Natural killer cell treated with Interleukin-12 subunit alpha and Interleukin-12 subunit beta and Interleukin-15 and Interleukin-18, amount 100 ng/mL, for 72 hours (primary cell): ENCODE data around the gene IRF2. TPM values are rescaled to one million over a fixed set of nuclear protein-coding genes. Genes with fewer than 3 reads are reported as not detected.
A peak's percentile ranks its signal among the peaks of the same experiment; 100 is the strongest.

ENCODE experiments used
- ATAC-seq, 2 donors: fragments of 150-1000 bp; cut with Tn5 transposase in 1 of 2; sonication (Bioruptor Pico), chemical (Tn5 transposase) in 1 of 2; 2 replicates each; pipeline ENCODE4 v1.10.0; 2021
- DNase-seq: peaks from one replicate; pipeline ENCODE4 v3.0.0; 2022; ENCODE audit warnings: low spot score
- H3K27ac Mint-ChIP-seq, 2 donors: 1 replicate in 1 of 2; 2 replicates in 1 of 2; pipeline ENCODE4 v1.8.0; 2022; ENCODE audit warnings: mixed read lengths in 2 of 2, mild to moderate bottlenecking in 1 of 2, moderate library complexity in 1 of 2
- H3K27me3 Mint-ChIP-seq, 2 donors: 1 replicate in 1 of 2; 2 replicates in 1 of 2; pipeline ENCODE4 v1.8.0; 2022; ENCODE audit warnings: mixed read lengths in 2 of 2
- H3K36me3 Mint-ChIP-seq: one replicate; pipeline ENCODE4 v1.8.0; 2022; ENCODE audit warnings: mixed read lengths
- H3K4me1 Mint-ChIP-seq, 2 donors: 1 replicate in 1 of 2; 2 replicates in 1 of 2; pipeline ENCODE4 v1.8.0; 2022; ENCODE audit warnings: low read depth in 2 of 2, mixed read lengths in 2 of 2, mild to moderate bottlenecking in 1 of 2
- H3K4me3 Mint-ChIP-seq: one replicate; pipeline ENCODE4 v1.8.0; 2022; ENCODE audit warnings: mixed read lengths
- H3K9me3 Mint-ChIP-seq: 2 replicates; pipeline ENCODE4 v1.8.0; 2022; ENCODE audit warnings: mixed read lengths
- total RNA-seq, 2 donors: library from RNA; stranded (reverse); gene quantifications; one replicate each; pipeline ENCODE4 v1.2.3, GENCODE V29; 2022

Gene IRF2
- total RNA-seq, 2 donors from 2014 or later = 55.2 to 67.8 TPM

GRCh38 chr4:184371390-184371787, 103.0 kb downstream of the IRF2 start:
- Mint-ChIP-seq H3K36me3 (no peaks in the 10 kb centered on the region), H3K27me3 (no peaks in the 10 kb centered on the region), H3K9me3 (no peaks in the 10 kb centered on the region), H3K27ac (no peak overlapping the region), H3K4me3 (no peak overlapping the region), H3K4me1 (peaks cover 21 to 27% of the 10 kb centered on the region in 2 donors)
- peak in 1 of 2 donors; percentile 59 for ATAC-seq
- no peak for DNase-seq

DNA sequence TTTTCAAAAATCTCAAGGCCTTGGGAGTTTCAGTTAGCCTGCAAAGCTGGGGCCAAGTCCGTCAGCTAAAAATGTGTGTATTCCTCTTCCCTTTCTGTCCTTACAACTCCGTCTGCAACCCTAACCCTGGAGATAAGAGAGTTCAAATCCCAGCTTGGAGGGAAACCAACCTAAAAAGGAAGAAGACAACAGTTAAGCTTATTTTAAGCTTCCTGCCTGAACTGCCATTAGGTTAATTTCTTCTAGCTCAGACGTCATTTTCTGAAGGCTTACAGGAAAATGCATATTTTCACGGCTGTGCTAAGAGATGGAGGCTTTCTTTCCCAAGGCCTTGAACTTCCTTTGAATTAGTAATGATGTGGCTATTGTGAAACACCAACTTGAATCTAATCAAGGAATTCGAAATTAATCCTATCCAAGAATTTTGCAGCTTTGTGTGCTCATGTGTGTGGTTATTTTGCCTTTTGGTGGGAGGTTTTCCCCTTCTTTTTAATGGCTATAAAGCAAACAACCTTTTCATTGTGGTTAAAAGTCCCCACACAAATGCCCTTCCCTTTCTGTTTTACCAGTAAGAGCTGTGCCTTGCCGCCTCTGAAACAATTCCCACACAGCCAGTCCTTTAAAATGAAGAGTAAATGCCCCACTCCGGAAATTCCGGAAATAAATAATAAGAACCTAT, 103.5 kb downstream of the IRF2 start:
- ATAC-seq = no peak
- Mint-ChIP-seq H3K36me3 (no peaks in the 10 kb centered on the region), H3K27me3 (no peaks in the 10 kb centered on the region), H3K9me3 (no peaks in the 10 kb centered on the region), H3K4me1 (peaks cover 25 to 29% of the 10 kb centered on the region in 2 donors), H3K4me3 (no peak overlapping the region), H3K27ac (no peak overlapping the region)
- no peak for DNase-seq

DNA sequence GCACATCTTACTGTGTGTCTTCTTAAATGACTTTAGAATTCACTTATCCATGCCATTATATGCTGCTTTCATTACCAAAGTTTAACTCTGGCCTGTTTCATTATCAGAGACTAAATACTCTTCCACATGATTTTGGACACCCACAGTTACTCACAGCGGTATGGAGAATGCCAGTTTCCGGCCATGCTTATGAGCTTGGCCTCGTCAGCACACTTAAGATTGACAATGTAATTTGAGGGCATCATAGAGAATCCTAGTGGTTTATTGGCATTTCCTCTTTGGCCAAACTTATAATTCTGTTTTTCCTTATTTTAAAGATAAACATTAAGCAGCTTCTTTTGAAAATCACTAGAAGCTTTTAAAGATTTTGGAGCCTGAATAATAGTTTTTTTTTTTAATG, 104.5 kb downstream of the IRF2 start:
- no peak overlapping the region for H3K27ac Mint-ChIP-seq
- no peak for ATAC-seq
- H3K27me3 Mint-ChIP-seq = no peaks in the 10 kb centered on the region
- no peaks in the 10 kb centered on the region for H3K36me3 Mint-ChIP-seq
- H3K4me3 Mint-ChIP-seq = no peak overlapping the region
- no peak for DNase-seq
- H3K4me1 Mint-ChIP-seq = peaks cover 28 to 31% of the 10 kb centered on the region in 2 donors
- H3K9me3 Mint-ChIP-seq = no peaks in the 10 kb centered on the region

DNA sequence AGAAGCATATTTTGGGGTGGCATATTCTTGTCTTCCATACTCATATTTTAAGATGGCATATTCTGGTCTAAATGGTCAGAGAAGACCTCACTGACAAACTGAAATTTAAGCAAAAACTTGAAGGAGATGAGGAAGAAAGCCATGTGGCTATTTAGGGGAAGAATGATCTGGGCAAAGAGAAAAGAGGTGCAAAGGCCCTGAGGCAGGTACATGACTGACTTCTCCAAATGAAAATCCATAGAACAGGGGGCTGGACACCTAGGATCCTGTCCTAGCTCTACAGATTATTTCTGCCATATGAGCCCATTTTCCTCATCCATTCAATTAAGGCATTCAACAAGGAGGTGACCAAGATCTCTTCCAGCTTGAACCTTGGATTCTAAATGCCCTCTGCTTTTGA, 105.6 kb downstream of the IRF2 start:
- no peak for ATAC-seq
- Mint-ChIP-seq H3K4me3 (no peak overlapping the region), H3K9me3 (no peaks in the 10 kb centered on the region), H3K4me1 (peaks cover 31 to 35% of the 10 kb centered on the region in 2 donors), H3K36me3 (no peaks in the 10 kb centered on the region), H3K27ac (peak overlapping the region in 1 of 2 donors; percentile 16), H3K27me3 (no peaks in the 10 kb centered on the region)
- DNase-seq = no peak

DNA sequence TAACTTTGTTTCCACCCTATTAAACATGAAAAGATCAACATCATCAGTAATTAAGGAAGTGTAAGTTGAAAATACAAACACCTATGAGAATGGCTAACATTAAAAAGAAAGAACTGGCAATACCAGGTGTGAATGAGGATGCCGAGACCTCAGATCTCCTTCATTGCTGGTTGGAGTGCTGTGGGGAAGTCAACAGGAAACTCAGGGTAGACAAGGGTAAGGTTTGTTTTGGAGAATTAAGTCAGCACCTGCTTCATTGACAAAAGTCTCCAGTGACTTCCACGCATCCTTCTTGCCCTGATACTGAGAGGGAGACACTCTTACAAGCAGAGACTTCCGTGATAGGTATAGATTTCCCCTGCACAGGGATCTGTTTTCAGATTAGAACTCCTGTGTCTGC, 106.1 kb downstream of the IRF2 start:
- Mint-ChIP-seq H3K27me3 (no peaks in the 10 kb centered on the region), H3K9me3 (no peaks in the 10 kb centered on the region), H3K36me3 (no peaks in the 10 kb centered on the region), H3K4me3 (no peak overlapping the region), H3K27ac (peak overlapping the region in 1 of 2 donors; percentile 16), H3K4me1 (peaks cover 33 to 36% of the 10 kb centered on the region in 2 donors)
- DNase-seq (no peak), ATAC-seq (no peak)

DNA sequence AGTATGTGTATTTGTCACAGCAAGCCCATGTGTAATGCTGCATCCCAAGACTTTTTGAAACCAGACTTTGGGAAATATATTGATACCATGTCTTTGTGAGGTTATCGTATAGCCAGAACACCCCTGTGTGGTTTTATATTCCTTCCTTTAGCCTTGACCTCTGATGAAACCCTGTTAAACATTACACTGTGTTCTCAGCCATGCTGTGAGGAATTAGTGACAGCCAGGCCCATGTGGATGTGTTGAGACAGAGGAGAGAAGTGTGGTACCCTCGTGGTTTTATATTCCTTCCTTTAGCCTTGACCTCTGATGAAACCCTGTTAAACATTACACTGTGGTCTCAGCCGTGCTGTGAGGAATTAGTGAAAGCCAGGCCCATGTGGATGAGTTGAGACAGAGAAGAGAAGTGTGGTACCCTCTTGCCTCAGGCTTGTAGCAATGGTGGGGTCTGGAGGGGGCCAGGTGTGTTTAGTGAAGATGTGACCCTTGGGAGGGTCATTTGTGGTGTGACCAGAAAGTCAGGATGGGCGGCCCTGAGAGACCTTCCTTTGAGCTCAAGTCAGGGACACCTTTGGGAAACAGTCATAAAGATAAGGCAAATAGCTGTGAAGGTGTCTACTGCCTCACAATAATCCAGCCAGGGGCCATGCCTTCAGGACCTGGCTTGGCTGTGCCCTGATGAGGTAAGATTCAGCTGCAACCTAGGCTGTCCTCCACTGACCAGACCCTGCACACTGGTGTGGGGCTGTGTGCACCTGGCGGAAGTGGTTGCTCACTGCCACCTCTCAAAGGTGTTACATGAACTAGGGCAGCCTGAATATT, 110.0 kb downstream of the IRF2 start:
- ATAC-seq (peak; percentile 82 to 88), DNase-seq (peak; percentile 65)
- no peaks in the 10 kb centered on the region for H3K27me3 Mint-ChIP-seq
- H3K4me1 Mint-ChIP-seq = peaks cover 40 to 42% of the 10 kb centered on the region in 2 donors
- peak overlapping the region; percentile 73 for H3K4me3 Mint-ChIP-seq
- no peaks in the 10 kb centered on the region for H3K36me3 Mint-ChIP-seq
- peak overlapping the region; percentile 55 to 77 for H3K27ac Mint-ChIP-seq
- H3K9me3 Mint-ChIP-seq = no peaks in the 10 kb centered on the region

DNA sequence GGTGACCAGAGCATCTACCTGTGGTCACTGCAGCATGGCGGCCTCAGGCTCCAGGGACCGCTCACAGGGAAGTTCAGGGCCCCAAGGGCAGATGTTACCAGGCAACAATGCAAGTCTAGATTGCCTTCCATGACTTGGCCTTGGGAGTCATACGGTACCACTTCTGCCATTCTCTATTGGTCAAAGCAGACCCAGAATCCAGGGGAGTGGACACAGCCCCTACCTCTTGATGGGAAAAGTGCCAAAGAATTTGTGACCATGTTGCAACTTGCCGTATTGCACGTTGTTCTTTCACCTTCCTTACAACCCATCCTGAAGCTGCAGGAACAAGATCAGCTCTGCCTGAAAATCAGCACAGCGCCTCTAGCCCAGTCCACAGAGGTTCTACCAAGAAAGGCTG, 111.1 kb downstream of the IRF2 start:
- Mint-ChIP-seq H3K27ac (no peak overlapping the region), H3K27me3 (no peaks in the 10 kb centered on the region)
- no peak for ATAC-seq

DNA sequence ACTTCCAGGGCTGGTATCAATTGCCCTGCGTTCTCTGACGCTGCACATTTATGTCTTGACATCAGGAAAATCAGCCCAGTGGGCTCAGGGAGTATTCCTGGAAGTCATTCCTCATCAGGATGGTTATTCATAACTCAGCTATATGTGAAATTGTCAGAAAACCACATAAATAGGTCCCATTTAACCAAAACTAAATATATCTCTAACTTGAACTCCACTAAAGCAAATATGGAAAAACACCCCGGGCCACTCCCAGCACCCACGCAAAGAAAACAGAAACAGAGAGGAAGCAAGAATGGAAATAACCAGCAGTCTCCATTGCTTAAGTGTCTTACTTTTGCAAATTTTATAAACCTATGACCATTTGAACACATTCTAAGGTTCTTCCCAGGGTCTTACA, 112.0 kb downstream of the IRF2 start:
- H3K4me3 Mint-ChIP-seq = no peak overlapping the region
- DNase-seq (no peak), ATAC-seq (no peak)
- no peaks in the 10 kb centered on the region for H3K27me3 Mint-ChIP-seq
- H3K27ac Mint-ChIP-seq = peak overlapping the region in 1 of 2 donors; percentile 15
- H3K9me3 Mint-ChIP-seq = no peaks in the 10 kb centered on the region
- no peaks in the 10 kb centered on the region for H3K36me3 Mint-ChIP-seq
- peaks cover 35 to 45% of the 10 kb centered on the region in 2 donors for H3K4me1 Mint-ChIP-seq

More for the DNA sequence above, 111.1 kb downstream of the IRF2 start:
- no peaks in the 10 kb centered on the region for H3K9me3 Mint-ChIP-seq
- no peaks in the 10 kb centered on the region for H3K36me3 Mint-ChIP-seq
- no peak overlapping the region for H3K4me3 Mint-ChIP-seq
- peaks cover 36 to 42% of the 10 kb centered on the region in 2 donors for H3K4me1 Mint-ChIP-seq
- DNase-seq = no peak

DNA sequence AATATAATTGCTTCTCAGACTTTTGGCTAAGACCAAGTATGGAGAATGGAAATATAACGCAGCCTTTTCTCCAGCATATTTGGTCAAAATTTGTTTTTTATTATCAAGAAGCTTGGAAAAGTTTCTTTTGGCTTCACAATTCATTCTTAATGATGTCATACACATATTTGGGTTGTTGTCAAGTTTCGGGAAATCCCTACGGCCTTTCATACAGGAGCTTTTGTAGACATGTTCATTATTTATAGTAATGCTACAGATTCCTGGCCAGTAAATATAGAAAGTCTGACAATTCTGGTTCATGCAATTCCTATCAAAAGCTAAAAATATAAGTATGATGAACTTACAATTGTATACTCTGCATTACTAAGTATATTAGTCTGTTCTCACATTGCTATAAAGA, 112.9 kb downstream of the IRF2 start:
- DNase-seq (no peak), ATAC-seq (no peak)
- H3K4me3 Mint-ChIP-seq = no peak overlapping the region
- no peak overlapping the region for H3K27ac Mint-ChIP-seq
- H3K4me1 Mint-ChIP-seq = peaks cover 30 to 38% of the 10 kb centered on the region in 2 donors
- H3K36me3 Mint-ChIP-seq = no peaks in the 10 kb centered on the region
- no peaks in the 10 kb centered on the region for H3K9me3 Mint-ChIP-seq
- H3K27me3 Mint-ChIP-seq = no peaks in the 10 kb centered on the region

GRCh38 chr4:184359888-184360287, 114.5 kb downstream of the IRF2 start:
- ATAC-seq (no peak), DNase-seq (no peak)
- H3K9me3 Mint-ChIP-seq = no peaks in the 10 kb centered on the region

GRCh38 chr4:184358521-184359232, 115.7 kb downstream of the IRF2 start:
- H3K4me3 Mint-ChIP-seq = no peak overlapping the region
- H3K4me1 Mint-ChIP-seq = peaks cover 21 to 27% of the 10 kb centered on the region in 2 donors

More at GRCh38 chr4:184359888-184360287, 114.5 kb downstream of the IRF2 start:
- H3K4me3 Mint-ChIP-seq = no peak overlapping the region
- no peak overlapping the region for H3K27ac Mint-ChIP-seq
- no peaks in the 10 kb centered on the region for H3K27me3 Mint-ChIP-seq
- no peaks in the 10 kb centered on the region for H3K36me3 Mint-ChIP-seq
- H3K4me1 Mint-ChIP-seq = peaks cover 26 to 32% of the 10 kb centered on the region in 2 donors

GRCh38 chr4:184357772-184358171, 116.6 kb downstream of the IRF2 start:
- no peak overlapping the region for H3K4me3 Mint-ChIP-seq
- H3K27me3 Mint-ChIP-seq = no peaks in the 10 kb centered on the region
- peaks cover 25 to 34% of the 10 kb centered on the region in 2 donors for H3K4me1 Mint-ChIP-seq
- no peak overlapping the region for H3K27ac Mint-ChIP-seq
- ATAC-seq (no peak), DNase-seq (no peak)
- no peaks in the 10 kb centered on the region for H3K9me3 Mint-ChIP-seq
- no peaks in the 10 kb centered on the region for H3K36me3 Mint-ChIP-seq

More at GRCh38 chr4:184358521-184359232, 115.7 kb downstream of the IRF2 start:
- no peak for DNase-seq
- H3K27ac Mint-ChIP-seq = peak overlapping the region in 1 of 2 donors; percentile 35
- H3K9me3 Mint-ChIP-seq = no peaks in the 10 kb centered on the region
- H3K27me3 Mint-ChIP-seq = no peaks in the 10 kb centered on the region
- no peak for ATAC-seq
- H3K36me3 Mint-ChIP-seq = no peaks in the 10 kb centered on the region

DNA sequence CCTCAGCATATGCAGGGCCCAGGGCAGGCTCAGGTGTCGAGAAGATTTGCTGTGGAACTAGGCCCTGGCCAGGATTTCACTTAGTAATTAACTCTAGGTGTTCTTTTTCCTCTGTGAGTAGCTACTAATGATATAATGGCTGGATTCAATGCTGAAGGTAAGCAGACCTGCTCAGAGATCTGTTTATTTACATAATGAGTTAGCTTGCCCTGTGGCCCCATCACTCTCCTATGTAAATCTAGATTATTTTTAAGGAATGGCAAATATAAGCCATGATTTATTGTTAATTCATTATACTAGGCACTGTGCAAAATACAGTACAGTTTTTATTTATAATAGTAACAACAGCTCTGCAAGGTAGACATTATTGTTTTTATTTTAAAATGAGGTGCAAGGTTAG, 117.2 kb downstream of the IRF2 start:
- H3K36me3 Mint-ChIP-seq = no peaks in the 10 kb centered on the region
- no peaks in the 10 kb centered on the region for H3K9me3 Mint-ChIP-seq
- H3K4me3 Mint-ChIP-seq = no peak overlapping the region
- no peaks in the 10 kb centered on the region for H3K27me3 Mint-ChIP-seq
- peaks cover 19 to 32% of the 10 kb centered on the region in 2 donors for H3K4me1 Mint-ChIP-seq
- ATAC-seq = no peak
- peak overlapping the region in 1 of 2 donors; percentile 27 for H3K27ac Mint-ChIP-seq
- no peak for DNase-seq
